Measurements from ENCODE around the gene ZNF710.
"Not testable (repeated sequence)": the region's sequence is repeated elsewhere in the genome, so short reads cannot be mapped to it uniquely, and the experiment has no call there.

Gene ZNF710

GRCh38 chr15:90105521-90105920, 104.4 kb downstream of the ZNF710 start:
- DNase-seq (ENCODE audit: low read depth) = no peak

- DNase-seq (ENCODE audit: low read depth) = no peak
Observed at GRCh38 chr15:90106522-90107117, 105.5 kb downstream of the ZNF710 start.

GRCh38 chr15:90108038-90108437, 106.9 kb downstream of the ZNF710 start:
- DNase-seq (ENCODE audit: low read depth) = not testable (repeated sequence)

GRCh38 chr15:90109163-90109751, 108.1 kb downstream of the ZNF710 start:
- not testable (repeated sequence) for DNase-seq (ENCODE audit: low read depth)

GRCh38 chr15:90113166-90113565, 112.0 kb downstream of the ZNF710 start:
- DNase-seq (ENCODE audit: low read depth) = no peak

- no peak for DNase-seq (ENCODE audit: low read depth)
Observed at GRCh38 chr15:90114451-90114901, 113.4 kb downstream of the ZNF710 start.

GRCh38 chr15:90115783-90116182, 114.7 kb downstream of the ZNF710 start:
- DNase-seq (ENCODE audit: low read depth) = no peak

- DNase-seq (ENCODE audit: low read depth) = no peak
Observed at GRCh38 chr15:90119367-90119766, 118.2 kb downstream of the ZNF710 start.

GRCh38 chr15:90121086-90121485, 120.0 kb downstream of the ZNF710 start:
- DNase-seq (ENCODE audit: low read depth) = no peak

- no peak for DNase-seq (ENCODE audit: low read depth)
Observed at GRCh38 chr15:90124507-90124906, 123.4 kb downstream of the ZNF710 start.

- DNase-seq (ENCODE audit: low read depth) = no peak
Observed at GRCh38 chr15:90126022-90126421, 124.9 kb downstream of the ZNF710 start.

GRCh38 chr15:90126596-90127435, 125.7 kb downstream of the ZNF710 start:
- no peak for DNase-seq (ENCODE audit: low read depth)

- no peak for DNase-seq (ENCODE audit: low read depth)
Observed at GRCh38 chr15:90130291-90130690, 129.2 kb downstream of the ZNF710 start.
